Breast epithelium (tissue), 4 donors: ENCODE results near the gene DCDC2C. TPM values are rescaled to one million over a fixed set of nuclear protein-coding genes. Genes with fewer than 3 reads are reported as not detected.
A peak's percentile ranks its signal among the peaks of the same experiment; 100 is the strongest.

ENCODE experiments used
- DNase-seq, 2 donors: peaks; one replicate each; pipeline ENCODE4 v3.0.0-alpha.2; 2019; ENCODE audit warnings: low spot score in 2 of 2
- H3K27ac ChIP-seq, 2 donors: fragments of 200-600 bp; sonication (generic) in 1 of 2; one replicate each; pipeline ENCODE4 v1.5.1; 2016 to 2019; ENCODE audit warnings: mild to moderate bottlenecking in 1 of 2
- H3K27me3 ChIP-seq, 2 donors: fragments of 200-600 bp; sonication (generic) in 1 of 2; one replicate each; pipeline versions ENCODE4 v1.5.1 to v1.6.0; 2017 to 2019; ENCODE audit warnings: control low read depth in 1 of 2, mild to moderate bottlenecking in 1 of 2
- H3K36me3 ChIP-seq: fragments of 200-600 bp; one replicate; pipeline ENCODE4 v1.5.1; 2019
- H3K4me1 ChIP-seq, 2 donors: fragments of 200-600 bp; sonication (generic); one replicate each; pipeline ENCODE4 v1.5.1; 2016 to 2019; ENCODE audit warnings: control low read depth in 1 of 2
- H3K4me3 ChIP-seq, 3 donors: fragments of 200-600 bp; sonication (generic); 1 replicate in 2 of 3; 2 replicates in 1 of 3; pipeline ENCODE4 v1.5.1; 2016 to 2019; ENCODE audit warnings: mild to moderate bottlenecking in 3 of 3, moderate library complexity in 2 of 3
- H3K9me3 ChIP-seq, 2 donors: fragments of 200-600 bp; sonication (generic) in 1 of 2; one replicate each; pipeline ENCODE4 v1.5.1; 2016 to 2019; ENCODE audit warnings: control low read depth in 1 of 2
- CTCF ChIP-seq, 3 donors: fragments of 450-650 bp; IDR thresholded peaks; one replicate each; pipeline ENCODE4 v1.5.1; 2016 to 2017; ENCODE audit warnings: antibody characterized with exemption in 3 of 3, mild to moderate bottlenecking in 3 of 3, moderate library complexity in 3 of 3
- POLR2A ChIP-seq: fragments of 450-650 bp; IDR thresholded peaks from one replicate; pipeline ENCODE4 v1.6.1; 2016; ENCODE audit warnings: antibody characterized with exemption, mild to moderate bottlenecking, moderate library complexity
- POLR2AphosphoS5 ChIP-seq, 3 donors: sonication (generic); formaldehyde crosslinking; IDR thresholded peaks; one replicate each; pipeline ENCODE4 v1.6.1; 2017; ENCODE audit warnings: antibody characterized with exemption in 3 of 3
- intact Hi-C: fragments of 100-400 bp; cut with DNase I; formaldehyde crosslinking; loops from one replicate; pipeline ENCODE4 v1.15.1; 2023; ENCODE audit warnings: low total_unique reads
- total RNA-seq, 3 donors: library from RNA; depleted of rRNA; stranded (reverse); fragments of >200 nt; gene quantifications; one replicate each; pipeline ENCODE4 v1.1.0, GENCODE V29; 2016

The DCDC2C gene
- total RNA-seq, 3 donors from 2014 or later, result 0.33 to 0.59 (median 0.48) TPM

- TF ChIP-seq POLR2A (no peak), POLR2AphosphoS5 (IDR thresholded peaks at IDR 0.05) (no peak), CTCF (IDR thresholded peaks at IDR 0.05) (no peak)
- intact Hi-C loops, result no loop called here
- no peak for DNase-seq
- H3K27me3 ChIP-seq, result no peaks in the 10 kb centered on the region
- no peaks in the 10 kb centered on the region for H3K9me3 ChIP-seq
- H3K36me3 ChIP-seq, result no peaks in the 10 kb centered on the region
- H3K4me1 ChIP-seq, result no peaks in the 10 kb centered on the region
- H3K27ac ChIP-seq, result no peak overlapping the region
- peak overlapping the region in 1 of 3 donors; percentile 25 for H3K4me3 ChIP-seq
Measured at GRCh38 chr2:3667151-3667631, 36.2 kb upstream of the DCDC2C start.

- intact Hi-C loops, result no loop called here
- Histone ChIP-seq H3K4me1 (no peaks in the 10 kb centered on the region), H3K27ac (no peak overlapping the region), H3K36me3 (no peaks in the 10 kb centered on the region), H3K27me3 (no peaks in the 10 kb centered on the region), H3K4me3 (no peak overlapping the region), H3K9me3 (no peaks in the 10 kb centered on the region)
- no peak for DNase-seq
- TF ChIP-seq POLR2AphosphoS5 (IDR thresholded peaks at IDR 0.05) (no peak), CTCF (IDR thresholded peaks at IDR 0.05) (no peak), POLR2A (no peak)
Measured at GRCh38 chr2:3669656-3670055, 33.7 kb upstream of the DCDC2C start.

GRCh38 chr2:3670376-3670775 is 33.0 kb upstream of the DCDC2C start:
- no peaks in the 10 kb centered on the region for H3K36me3 ChIP-seq
- H3K9me3 ChIP-seq, result no peaks in the 10 kb centered on the region
- no peak overlapping the region for H3K27ac ChIP-seq
- TF ChIP-seq POLR2AphosphoS5 (IDR thresholded peaks at IDR 0.05) (no peak), CTCF (IDR thresholded peaks at IDR 0.05) (no peak), POLR2A (no peak)
- no peak overlapping the region for H3K4me3 ChIP-seq
- H3K4me1 ChIP-seq, result no peaks in the 10 kb centered on the region
- intact Hi-C loops, result no loop called here
- DNase-seq, result no peak
- H3K27me3 ChIP-seq, result no peaks in the 10 kb centered on the region

DNA sequence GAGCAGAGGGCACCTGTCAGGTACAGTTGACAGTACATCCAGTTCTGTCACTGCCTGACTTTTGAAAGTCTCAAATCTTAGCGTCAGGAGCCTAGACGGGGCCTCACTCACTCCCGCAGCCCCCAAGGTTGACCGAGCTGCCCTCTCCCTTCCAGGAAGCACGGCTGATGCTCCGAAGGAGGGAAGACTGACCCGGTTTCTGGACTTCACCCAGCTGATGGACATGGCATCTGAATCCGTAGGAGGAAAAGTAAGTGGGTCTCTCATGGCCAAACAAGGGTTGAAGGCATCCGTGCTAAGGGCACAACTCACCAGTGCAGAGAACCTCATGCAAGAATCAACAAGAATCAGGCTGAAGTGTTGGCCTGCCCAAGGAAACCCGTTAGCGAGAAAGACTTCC is 32.4 kb upstream of the DCDC2C start:
- no peak overlapping the region for H3K4me3 ChIP-seq
- H3K27me3 ChIP-seq, result no peaks in the 10 kb centered on the region
- no peaks in the 10 kb centered on the region for H3K9me3 ChIP-seq
- DNase-seq, result no peak
- no peaks in the 10 kb centered on the region for H3K4me1 ChIP-seq
- TF ChIP-seq POLR2AphosphoS5 (IDR thresholded peaks at IDR 0.05) (no peak), POLR2A (no peak), CTCF (IDR thresholded peaks at IDR 0.05) (no peak)
- intact Hi-C loops, result no loop called here
- H3K36me3 ChIP-seq, result no peaks in the 10 kb centered on the region
- no peak overlapping the region for H3K27ac ChIP-seq

DNA sequence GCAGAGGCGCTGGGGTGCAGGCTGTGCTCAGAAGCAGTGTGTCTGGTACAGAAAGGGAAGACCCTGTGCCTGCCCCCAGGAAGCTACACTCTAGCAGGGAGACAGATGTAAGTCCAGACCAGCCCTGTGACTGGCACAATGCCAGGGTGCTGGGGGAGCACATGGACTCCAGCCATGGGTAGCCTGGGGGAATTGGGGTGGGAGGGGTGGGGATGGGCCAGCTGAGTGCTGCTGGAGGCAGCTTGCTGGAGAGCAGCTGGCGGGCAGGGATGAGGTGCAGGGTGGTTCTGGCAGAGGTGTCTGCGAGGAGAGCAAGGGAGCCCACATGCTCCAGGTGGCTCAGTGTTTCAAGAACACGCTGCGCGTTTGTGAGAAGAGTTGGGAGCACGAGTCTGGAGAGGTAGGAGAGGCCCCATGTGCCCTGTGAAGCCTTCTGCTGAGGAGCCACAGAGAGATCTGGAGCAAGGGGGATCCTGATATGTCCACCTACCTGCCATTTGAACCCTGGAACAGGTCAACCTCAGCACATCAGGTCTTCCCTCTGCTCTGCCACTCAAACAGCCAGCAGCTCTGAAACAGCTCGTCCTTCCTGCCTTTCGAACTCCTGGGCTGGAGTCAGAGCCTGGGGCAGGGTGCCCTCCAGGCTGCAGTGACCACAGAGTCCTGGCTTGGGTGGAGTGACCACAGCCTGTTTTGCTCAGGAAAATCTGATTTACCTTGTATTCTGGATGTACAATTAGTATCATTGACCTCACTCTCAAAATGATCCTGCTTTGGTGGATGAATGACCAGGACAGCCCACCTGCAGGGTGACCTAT is 30.3 kb upstream of the DCDC2C start:
- peaks cover 0 to 2% of the 10 kb centered on the region in 2 donors for H3K27me3 ChIP-seq
- no peaks in the 10 kb centered on the region for H3K4me1 ChIP-seq
- TF ChIP-seq POLR2A, result no peak
- TF ChIP-seq POLR2AphosphoS5 (IDR thresholded peaks at IDR 0.05), result no peak
- no peak for TF ChIP-seq CTCF (IDR thresholded peaks at IDR 0.05)
- no peak overlapping the region for H3K4me3 ChIP-seq
- no peak overlapping the region for H3K27ac ChIP-seq
- intact Hi-C loops, result no loop called here
- no peaks in the 10 kb centered on the region for H3K36me3 ChIP-seq
- H3K9me3 ChIP-seq, result no peaks in the 10 kb centered on the region
- no peak for DNase-seq
